ENCODE measurements around the gene DISC1.
"Not testable (repeated sequence)": the region's sequence is repeated elsewhere in the genome, so short reads cannot be mapped to it uniquely, and the experiment has no call there.

GRCh38 chr1:231728987-231729386, 102.4 kb downstream of the DISC1 start:
- TF ChIP-seq, protein P1, sequence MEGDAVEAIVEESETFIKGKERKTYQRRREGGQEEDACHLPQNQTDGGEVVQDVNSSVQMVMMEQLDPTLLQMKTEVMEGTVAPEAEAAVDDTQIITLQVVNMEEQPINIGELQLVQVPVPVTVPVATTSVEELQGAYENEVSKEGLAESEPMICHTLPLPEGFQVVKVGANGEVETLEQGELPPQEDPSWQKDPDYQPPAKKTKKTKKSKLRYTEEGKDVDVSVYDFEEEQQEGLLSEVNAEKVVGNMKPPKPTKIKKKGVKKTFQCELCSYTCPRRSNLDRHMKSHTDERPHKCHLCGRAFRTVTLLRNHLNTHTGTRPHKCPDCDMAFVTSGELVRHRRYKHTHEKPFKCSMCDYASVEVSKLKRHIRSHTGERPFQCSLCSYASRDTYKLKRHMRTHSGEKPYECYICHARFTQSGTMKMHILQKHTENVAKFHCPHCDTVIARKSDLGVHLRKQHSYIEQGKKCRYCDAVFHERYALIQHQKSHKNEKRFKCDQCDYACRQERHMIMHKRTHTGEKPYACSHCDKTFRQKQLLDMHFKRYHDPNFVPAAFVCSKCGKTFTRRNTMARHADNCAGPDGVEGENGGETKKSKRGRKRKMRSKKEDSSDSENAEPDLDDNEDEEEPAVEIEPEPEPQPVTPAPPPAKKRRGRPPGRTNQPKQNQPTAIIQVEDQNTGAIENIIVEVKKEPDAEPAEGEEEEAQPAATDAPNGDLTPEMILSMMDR (IDR thresholded peaks at IDR 0.05; ENCODE audit: extremely low read depth in 1 of 2, insufficient read depth in 1 of 2, low read depth in 1 of 2, low read length in 2 of 2): not testable (repeated sequence)
- not testable (repeated sequence) for TF ChIP-seq POLR2A (IDR thresholded peaks at IDR 0.05; ENCODE audit: low read depth, low read length); POLR2AphosphoS5 (IDR thresholded peaks at IDR 0.05; ENCODE audit: insufficient read depth, low read depth, low read length); MYC (IDR thresholded peaks at IDR 0.05; ENCODE audit: low read depth, low read length)
- TF ChIP-seq, protein P2, sequence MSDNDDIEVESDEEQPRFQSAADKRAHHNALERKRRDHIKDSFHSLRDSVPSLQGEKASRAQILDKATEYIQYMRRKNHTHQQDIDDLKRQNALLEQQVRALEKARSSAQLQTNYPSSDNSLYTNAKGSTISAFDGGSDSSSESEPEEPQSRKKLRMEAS (IDR thresholded peaks at IDR 0.05; ENCODE audit: insufficient read depth, insufficient read length): not testable (repeated sequence)
